ENCODE measurements around the gene ITIH4. TPM values are rescaled to one million over a fixed set of nuclear protein-coding genes. Genes with fewer than 3 reads are reported as not detected.

Gene ITIH4
- total RNA-seq, 1 experiment from 2014 or later: 1.7 TPM

DNA sequence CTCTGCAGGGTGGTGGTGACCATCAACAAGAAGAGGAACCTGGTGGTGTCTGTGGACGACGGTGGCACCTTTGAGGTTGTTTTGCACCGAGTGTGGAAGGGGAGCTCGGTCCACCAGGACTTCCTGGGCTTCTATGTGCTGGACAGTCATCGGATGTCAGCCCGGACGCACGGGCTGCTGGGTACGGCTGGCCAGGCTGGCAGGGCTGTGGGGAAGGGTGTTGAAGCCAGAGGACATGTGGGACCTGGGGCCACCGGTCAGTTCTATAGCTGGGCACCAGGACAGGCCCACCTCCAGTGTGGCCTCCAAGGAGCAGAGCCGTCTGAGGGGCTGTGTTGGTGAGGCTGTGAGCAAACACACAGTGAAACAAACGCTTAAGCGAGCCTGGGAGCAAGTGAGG, 39.7 kb downstream of the ITIH4 start:
- TF ChIP-seq, protein P1, sequence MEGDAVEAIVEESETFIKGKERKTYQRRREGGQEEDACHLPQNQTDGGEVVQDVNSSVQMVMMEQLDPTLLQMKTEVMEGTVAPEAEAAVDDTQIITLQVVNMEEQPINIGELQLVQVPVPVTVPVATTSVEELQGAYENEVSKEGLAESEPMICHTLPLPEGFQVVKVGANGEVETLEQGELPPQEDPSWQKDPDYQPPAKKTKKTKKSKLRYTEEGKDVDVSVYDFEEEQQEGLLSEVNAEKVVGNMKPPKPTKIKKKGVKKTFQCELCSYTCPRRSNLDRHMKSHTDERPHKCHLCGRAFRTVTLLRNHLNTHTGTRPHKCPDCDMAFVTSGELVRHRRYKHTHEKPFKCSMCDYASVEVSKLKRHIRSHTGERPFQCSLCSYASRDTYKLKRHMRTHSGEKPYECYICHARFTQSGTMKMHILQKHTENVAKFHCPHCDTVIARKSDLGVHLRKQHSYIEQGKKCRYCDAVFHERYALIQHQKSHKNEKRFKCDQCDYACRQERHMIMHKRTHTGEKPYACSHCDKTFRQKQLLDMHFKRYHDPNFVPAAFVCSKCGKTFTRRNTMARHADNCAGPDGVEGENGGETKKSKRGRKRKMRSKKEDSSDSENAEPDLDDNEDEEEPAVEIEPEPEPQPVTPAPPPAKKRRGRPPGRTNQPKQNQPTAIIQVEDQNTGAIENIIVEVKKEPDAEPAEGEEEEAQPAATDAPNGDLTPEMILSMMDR (conservative IDR thresholded peaks at IDR 0.05; ENCODE audit: low read depth, low read length): no peak
- TF ChIP-seq EZH2 (IDR thresholded peaks at IDR 0.05; ENCODE audit: borderline replicate concordance, low read depth, low read length, poor library complexity, severe bottlenecking): no peak
- ChIA-PET POLR2A (ENCODE audit: low non-redundant PET) (no interaction called here), CTCF (no interaction called here)
- intact Hi-C loops (cut with micrococcal nuclease; ENCODE audit: unreplicated experiment): no loop called here
- no peaks in the 10 kb centered on the region for H3K4me1 ChIP-seq (ENCODE audit: insufficient read depth, low read length, poor library complexity, severe bottlenecking)
- no peaks in the 10 kb centered on the region for H3K36me3 ChIP-seq (ENCODE audit: insufficient read depth, low read length, poor library complexity, severe bottlenecking)
- no peak for DNase-seq (ENCODE audit: low spot score)
- H3K9me3 ChIP-seq (ENCODE audit: low read depth, low read length, poor library complexity, severe bottlenecking): no peaks in the 10 kb centered on the region
- BruUV-seq (replicated peaks): no TSS peak
- no peak overlapping the region for H3K27ac ChIP-seq (ENCODE audit: low read depth, low read length, poor library complexity, severe bottlenecking)
- H3K27me3 ChIP-seq (replicated peaks; ENCODE audit: insufficient read depth, low read depth, low read length, poor library complexity): no peaks in the 10 kb centered on the region
- H3K4me3 ChIP-seq (ENCODE audit: low read depth, low read length, poor library complexity, severe bottlenecking): no peak overlapping the region

DNA sequence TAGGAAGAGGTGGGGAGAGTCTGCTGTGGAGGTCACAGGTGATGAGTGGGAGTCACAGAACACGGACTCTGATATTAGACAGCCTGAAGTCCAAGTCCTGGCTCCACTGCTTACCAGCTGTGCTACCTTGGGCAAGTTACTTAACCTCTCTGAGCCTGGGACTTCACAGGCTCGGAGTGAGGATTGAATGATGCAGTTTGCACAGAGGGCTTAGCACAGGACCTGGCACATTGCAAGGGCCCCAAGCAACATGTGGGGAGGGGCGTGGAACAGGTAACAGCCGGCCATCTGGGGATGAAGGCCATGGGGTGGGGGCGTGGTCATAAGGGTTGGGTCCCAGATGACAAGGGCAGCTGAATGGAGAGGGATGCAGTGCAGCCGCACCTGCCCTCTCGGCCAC, 40.1 kb downstream of the ITIH4 start:
- Histone ChIP-seq H3K9me3 (ENCODE audit: low read depth, low read length, poor library complexity, severe bottlenecking) (no peaks in the 10 kb centered on the region), H3K36me3 (ENCODE audit: insufficient read depth, low read length, poor library complexity, severe bottlenecking) (no peaks in the 10 kb centered on the region), H3K27ac (ENCODE audit: low read depth, low read length, poor library complexity, severe bottlenecking) (no peak overlapping the region), H3K4me3 (ENCODE audit: low read depth, low read length, poor library complexity, severe bottlenecking) (no peak overlapping the region), H3K27me3 (replicated peaks; ENCODE audit: insufficient read depth, low read depth, low read length, poor library complexity) (no peaks in the 10 kb centered on the region), H3K4me1 (ENCODE audit: insufficient read depth, low read length, poor library complexity, severe bottlenecking) (no peaks in the 10 kb centered on the region)
- DNase-seq (ENCODE audit: low spot score): no peak
- no TSS peak for BruUV-seq (replicated peaks)
- TF ChIP-seq EZH2 (IDR thresholded peaks at IDR 0.05; ENCODE audit: borderline replicate concordance, low read depth, low read length, poor library complexity, severe bottlenecking): no peak
- TF ChIP-seq, protein P1 (conservative IDR thresholded peaks at IDR 0.05; ENCODE audit: low read depth, low read length): no peak
- CTCF ChIA-PET: no interaction called here
- POLR2A ChIA-PET (ENCODE audit: low non-redundant PET): no interaction called here
- intact Hi-C loops (cut with micrococcal nuclease; ENCODE audit: unreplicated experiment): no loop called here

DNA sequence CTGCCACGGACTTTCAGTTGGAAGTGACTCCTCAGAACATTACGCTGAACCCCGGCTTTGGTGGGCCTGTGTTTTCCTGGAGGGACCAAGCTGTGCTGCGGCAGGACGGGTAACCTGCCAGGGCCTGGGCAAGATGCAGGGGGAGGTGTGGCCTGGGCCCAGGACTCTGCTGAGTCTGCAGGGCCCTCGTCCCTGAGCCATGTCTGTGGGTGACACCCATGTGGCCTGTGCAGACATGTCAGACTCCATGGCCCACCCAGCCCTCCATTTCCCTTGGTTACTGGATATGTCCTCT, 40.8 kb downstream of the ITIH4 start:
- POLR2A ChIA-PET (ENCODE audit: low non-redundant PET): no interaction called here
- CTCF ChIA-PET: no interaction called here

More for the DNA sequence above, 40.8 kb downstream of the ITIH4 start:
- DNase-seq (ENCODE audit: low spot score): no peak
- H3K36me3 ChIP-seq (ENCODE audit: insufficient read depth, low read length, poor library complexity, severe bottlenecking): no peaks in the 10 kb centered on the region
- no peaks in the 10 kb centered on the region for H3K9me3 ChIP-seq (ENCODE audit: low read depth, low read length, poor library complexity, severe bottlenecking)
- TF ChIP-seq, protein P1 (conservative IDR thresholded peaks at IDR 0.05; ENCODE audit: low read depth, low read length): no peak
- no peak for TF ChIP-seq EZH2 (IDR thresholded peaks at IDR 0.05; ENCODE audit: borderline replicate concordance, low read depth, low read length, poor library complexity, severe bottlenecking)
- intact Hi-C loops (cut with micrococcal nuclease; ENCODE audit: unreplicated experiment): no loop called here
- BruUV-seq (replicated peaks): no TSS peak
- no peak overlapping the region for H3K4me3 ChIP-seq (ENCODE audit: low read depth, low read length, poor library complexity, severe bottlenecking)
- no peak overlapping the region for H3K27ac ChIP-seq (ENCODE audit: low read depth, low read length, poor library complexity, severe bottlenecking)
- H3K4me1 ChIP-seq (ENCODE audit: insufficient read depth, low read length, poor library complexity, severe bottlenecking): no peaks in the 10 kb centered on the region
- H3K27me3 ChIP-seq (replicated peaks; ENCODE audit: insufficient read depth, low read depth, low read length, poor library complexity): no peaks in the 10 kb centered on the region
